SK-N-MC (cell line): ENCODE measurements around the gene ZMPSTE24.

Experiments used
- FOXP2 ChIP-seq: optimal IDR thresholded peaks from 2 replicates; pipeline ENCODE3; 2011; ENCODE audit warnings: mild to moderate bottlenecking, moderate library complexity; ENCODE audit not compliant: insufficient read depth; ENCODE audit errors: extremely low read length, control extremely low read depth
- POLR2AphosphoS5 ChIP-seq: IDR thresholded peaks from 2 replicates; pipeline ENCODE4 v1.6.1; 2012; ENCODE audit warnings: mild to moderate bottlenecking, low read depth, low read length, borderline replicate concordance

DNA sequence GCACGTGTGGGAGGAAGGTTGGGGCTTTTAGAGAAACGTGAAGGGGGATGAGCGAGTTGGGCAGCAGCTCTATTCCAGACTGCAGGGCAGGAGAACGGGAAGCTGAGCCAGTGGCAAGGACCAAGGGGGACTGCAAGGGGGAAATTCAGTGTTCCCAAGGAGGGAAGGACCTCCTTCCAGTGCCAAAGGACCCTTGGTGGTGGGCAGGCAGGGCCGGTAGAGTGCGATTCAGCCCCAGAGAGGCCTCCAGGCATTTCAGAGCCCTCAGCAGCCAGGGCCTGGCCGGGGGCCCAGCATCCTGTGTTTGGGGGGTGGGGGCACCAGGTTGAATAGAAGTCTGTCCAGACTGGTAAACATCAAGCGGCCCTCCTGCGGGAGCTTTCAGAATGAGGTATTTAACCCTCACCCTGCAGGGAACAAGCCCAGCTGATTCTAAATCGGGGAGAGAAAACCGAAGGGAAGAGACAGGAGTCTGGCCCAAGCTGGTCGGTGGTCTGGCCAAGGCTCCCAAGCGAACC lies 56.7 kb downstream of the ZMPSTE24 start:
- TF ChIP-seq POLR2AphosphoS5 (no peak), FOXP2 (no peak)
